Karpas-422 (cell line): ENCODE results near the gene ORC6. TPM values are rescaled to one million over a fixed set of nuclear protein-coding genes. Genes with fewer than 3 reads are reported as not detected.
A peak's percentile ranks its signal among the peaks of the same experiment; 100 is the strongest.

Experiments
- DNase-seq: peaks from one replicate; pipeline ENCODE4 v3.0.0-alpha.2; 2015
- H2AFZ ChIP-seq: fragments of 200-600 bp; sonication (generic); 2 replicates; pipeline ENCODE4 v1.6.1; 2014; ENCODE audit warnings: antibody characterized with exemption, low read length, mixed read lengths
- H3K27ac ChIP-seq: fragments of 200-600 bp; sonication (generic); 2 replicates; pipeline ENCODE4 v1.5.1; 2014; ENCODE audit warnings: mild to moderate bottlenecking, low read length, moderate library complexity
- H3K27me3 ChIP-seq: fragments of 200-600 bp; sonication (generic); 2 replicates; pipeline ENCODE4 v1.6.1; 2014; ENCODE audit warnings: low read length, mixed read lengths
- H3K36me3 ChIP-seq: fragments of 200-600 bp; sonication (generic); 2 replicates; pipeline ENCODE4 v1.6.1; 2014; ENCODE audit warnings: low read length, mixed read lengths; ENCODE audit not compliant: insufficient read depth
- H3K4me1 ChIP-seq: fragments of 200-600 bp; sonication (generic); 2 replicates; pipeline ENCODE4 v1.6.1; 2014; ENCODE audit warnings: mild to moderate bottlenecking, low read length, mixed read lengths
- H3K4me2 ChIP-seq: fragments of 200-600 bp; sonication (generic); 2 replicates; pipeline ENCODE4 v1.6.1; 2014; ENCODE audit warnings: low read length, low read depth, mild to moderate bottlenecking; ENCODE audit not compliant: poor library complexity, severe bottlenecking
- H3K4me3 ChIP-seq: fragments of 200-600 bp; sonication (generic); 2 replicates; pipeline ENCODE4 v1.5.1; 2014; ENCODE audit warnings: mild to moderate bottlenecking, antibody characterized with exemption, low read length, mixed read lengths
- H3K79me2 ChIP-seq: fragments of 200-600 bp; sonication (generic); 2 replicates; pipeline ENCODE4 v1.6.1; 2014; ENCODE audit warnings: mild to moderate bottlenecking, low read length, mixed read lengths
- H3K9ac ChIP-seq: fragments of 200-600 bp; sonication (generic); 2 replicates; pipeline ENCODE4 v1.6.0; 2014; ENCODE audit warnings: low read length
- H3K9me2 ChIP-seq: fragments of 200-600 bp; sonication (generic), shearing (Covaris generic); replicated peaks from 2 replicates; pipeline ENCODE4 v1.6.0; 2014; ENCODE audit warnings: mild to moderate bottlenecking, low read length, moderate library complexity; ENCODE audit not compliant: insufficient read depth
- H3K9me3 ChIP-seq: fragments of 300-700, 200-600 bp; sonication (generic); 2 replicates; pipeline ENCODE4 v1.6.1; 2014; ENCODE audit warnings: low read length, mixed read lengths
- H4K20me1 ChIP-seq: fragments of 200-600 bp; sonication (generic); 2 replicates; pipeline ENCODE4 v1.6.1; 2014; ENCODE audit warnings: mild to moderate bottlenecking, antibody characterized with exemption, low read length, low read depth; ENCODE audit not compliant: insufficient read depth
- total RNA-seq: library from RNA; depleted of rRNA; stranded (reverse); fragments of >200 nt; shearing (Covaris generic); gene quantifications from 2 replicates; pipeline ENCODE4 v1.2.3, GENCODE V29; 2014; ENCODE audit warnings: low replicate concordance

The ORC6 gene
- total RNA-seq, 1 experiment from 2014 or later, result 38.0 TPM

DNA sequence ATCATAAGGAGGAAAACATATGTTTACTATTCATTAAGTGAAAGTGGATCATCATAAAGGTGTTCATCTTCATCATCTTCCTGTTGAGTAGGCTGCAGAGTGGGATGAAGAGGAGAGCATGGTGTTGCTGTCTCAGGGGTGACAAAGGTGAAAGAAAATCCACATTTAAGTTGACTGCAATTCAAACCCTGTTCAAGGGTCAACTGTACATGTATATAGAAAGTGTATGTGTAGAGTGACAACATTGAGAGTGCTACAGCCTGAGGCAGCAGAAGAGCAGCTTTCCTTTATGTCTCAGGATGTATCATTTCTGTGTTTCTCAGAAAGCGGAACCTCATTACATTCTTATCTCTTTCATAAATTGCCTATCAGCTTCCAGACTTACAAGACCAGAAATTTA is 17.2 kb downstream of the ORC6 start:
- H3K79me2 ChIP-seq, result no peaks in the 10 kb centered on the region
- no peaks in the 10 kb centered on the region for H3K9me2 ChIP-seq
- no peak overlapping the region for H2AFZ ChIP-seq
- H3K9ac ChIP-seq, result no peak overlapping the region
- no peak overlapping the region for H3K4me2 ChIP-seq
- no peak overlapping the region for H3K27ac ChIP-seq
- H3K4me3 ChIP-seq, result no peak overlapping the region
- H4K20me1 ChIP-seq, result no peaks in the 10 kb centered on the region
- no peaks in the 10 kb centered on the region for H3K36me3 ChIP-seq
- no peaks in the 10 kb centered on the region for H3K27me3 ChIP-seq
- no peaks in the 10 kb centered on the region for H3K9me3 ChIP-seq
- no peak for DNase-seq
- peaks cover 12% of the 10 kb centered on the region for H3K4me1 ChIP-seq

DNA sequence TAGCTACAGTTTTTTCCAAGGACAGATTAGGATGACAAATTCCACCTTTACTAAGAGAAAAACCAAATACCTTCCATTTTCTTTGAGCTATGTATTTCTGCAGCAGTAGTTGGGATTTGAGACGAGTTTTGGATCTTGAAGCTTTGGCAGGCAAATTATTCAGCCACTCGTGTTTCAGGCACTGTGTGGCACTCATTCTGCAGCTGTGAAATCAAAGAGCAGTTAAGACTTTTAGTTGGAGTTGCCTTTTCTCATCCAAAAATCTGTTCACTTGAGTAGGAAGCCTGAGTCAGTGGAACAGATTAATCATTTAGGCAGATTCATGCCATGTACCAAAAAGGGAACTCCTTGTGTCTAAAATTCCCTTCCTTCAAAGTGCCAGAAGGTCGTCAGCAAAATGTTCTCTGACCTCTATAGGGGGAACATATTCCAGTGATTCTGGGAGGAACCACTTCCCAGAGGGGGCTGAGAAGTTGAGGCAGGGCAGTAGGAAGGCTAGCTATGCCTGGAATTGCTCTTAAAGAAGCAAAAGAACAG is 20.1 kb downstream of the ORC6 start:
- Histone ChIP-seq H3K9me3 (no peaks in the 10 kb centered on the region), H3K9me2 (no peaks in the 10 kb centered on the region), H3K79me2 (no peaks in the 10 kb centered on the region), H2AFZ (no peak overlapping the region), H3K27ac (no peak overlapping the region), H4K20me1 (no peaks in the 10 kb centered on the region), H3K9ac (no peak overlapping the region), H3K27me3 (no peaks in the 10 kb centered on the region), H3K4me1 (peaks cover 32% of the 10 kb centered on the region), H3K36me3 (no peaks in the 10 kb centered on the region), H3K4me2 (no peak overlapping the region), H3K4me3 (no peak overlapping the region)
- no peak for DNase-seq

DNA sequence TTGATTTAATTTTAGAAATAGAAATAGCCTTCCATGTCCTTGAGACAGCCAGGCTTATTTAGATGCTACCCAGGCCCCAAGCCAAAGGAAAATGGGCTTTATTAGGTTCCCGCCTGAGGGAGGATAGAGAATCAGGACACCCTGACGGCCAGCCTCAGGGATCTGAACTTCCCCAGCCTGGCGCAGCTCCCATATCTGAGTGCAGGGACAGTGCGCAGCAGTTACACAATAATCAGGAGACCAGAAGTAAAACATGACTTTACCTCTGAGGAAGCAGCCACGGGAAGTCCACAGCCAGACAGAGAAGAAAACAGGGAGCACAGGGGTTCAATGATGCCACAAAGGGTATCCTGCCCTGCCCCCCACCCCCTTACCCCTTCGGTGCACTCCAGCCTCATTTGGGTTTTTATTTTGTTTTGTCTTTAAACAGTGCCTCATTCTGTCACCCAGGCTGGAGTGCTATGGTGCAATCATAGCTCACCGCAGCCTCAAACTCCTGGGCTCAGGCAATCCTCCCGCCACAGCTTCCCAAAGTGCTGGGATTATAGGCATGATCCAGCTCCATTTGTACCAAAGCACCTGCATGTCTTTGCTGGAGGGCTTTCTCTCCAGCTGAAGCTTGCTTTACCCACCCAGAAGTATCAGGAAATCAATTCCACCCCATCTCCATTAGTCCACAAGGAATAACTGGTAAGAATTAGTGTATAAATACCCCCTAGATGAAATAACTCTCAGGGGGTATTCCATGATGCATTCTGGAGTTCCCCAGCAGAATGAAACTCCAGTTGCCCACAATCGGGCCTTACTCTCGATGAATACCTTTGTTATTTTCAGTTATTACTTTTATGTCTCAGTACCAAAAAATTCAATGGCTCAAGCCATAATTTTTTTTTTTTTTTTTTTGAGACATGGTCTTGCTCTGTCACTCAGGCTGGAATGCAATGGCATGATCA is 21.9 kb downstream of the ORC6 start:
- Histone ChIP-seq H3K9ac (no peak overlapping the region), H3K27ac (no peak overlapping the region), H3K4me2 (no peak overlapping the region)

DNA sequence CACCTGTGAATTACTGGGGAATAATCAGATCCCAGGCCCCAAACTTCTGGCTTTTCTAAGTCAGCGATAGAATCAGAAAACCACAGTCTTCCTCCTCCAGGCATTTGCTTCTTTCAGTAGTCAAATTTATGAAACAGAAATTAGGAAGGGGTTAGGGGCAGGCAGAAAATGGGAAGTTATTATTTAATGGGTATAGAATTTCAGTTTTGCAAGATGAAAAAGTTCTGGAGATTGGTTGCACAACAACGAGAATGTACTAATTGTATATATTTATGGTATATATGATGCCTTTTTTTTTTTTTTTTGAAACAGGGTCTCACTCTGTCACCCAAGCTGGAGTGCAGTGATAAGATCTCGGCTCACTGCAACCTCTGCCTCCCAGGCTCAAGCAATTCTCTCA is 23.5 kb downstream of the ORC6 start:
- Histone ChIP-seq H2AFZ (peak overlapping the region; percentile 0), H3K9me3 (no peaks in the 10 kb centered on the region), H4K20me1 (no peaks in the 10 kb centered on the region), H3K4me3 (peak overlapping the region; percentile 3; the same call in 1 of the 2 replicates), H3K79me2 (no peaks in the 10 kb centered on the region), H3K36me3 (no peaks in the 10 kb centered on the region), H3K9ac (peak overlapping the region; percentile 45), H3K9me2 (no peaks in the 10 kb centered on the region), H3K4me2 (peak overlapping the region; percentile 46), H3K27me3 (no peaks in the 10 kb centered on the region), H3K4me1 (peaks cover 24% of the 10 kb centered on the region), H3K27ac (peak overlapping the region; percentile 49)
- peak; percentile 74 for DNase-seq

More for the DNA sequence above, 21.9 kb downstream of the ORC6 start:
- Histone ChIP-seq H3K9me3 (no peaks in the 10 kb centered on the region), H4K20me1 (no peaks in the 10 kb centered on the region), H3K9me2 (no peaks in the 10 kb centered on the region), H3K79me2 (no peaks in the 10 kb centered on the region), H3K36me3 (no peaks in the 10 kb centered on the region), H3K4me1 (peaks cover 32% of the 10 kb centered on the region), H2AFZ (no peak overlapping the region), H3K4me3 (no peak overlapping the region), H3K27me3 (no peaks in the 10 kb centered on the region)
- DNase-seq, result no peak

DNA sequence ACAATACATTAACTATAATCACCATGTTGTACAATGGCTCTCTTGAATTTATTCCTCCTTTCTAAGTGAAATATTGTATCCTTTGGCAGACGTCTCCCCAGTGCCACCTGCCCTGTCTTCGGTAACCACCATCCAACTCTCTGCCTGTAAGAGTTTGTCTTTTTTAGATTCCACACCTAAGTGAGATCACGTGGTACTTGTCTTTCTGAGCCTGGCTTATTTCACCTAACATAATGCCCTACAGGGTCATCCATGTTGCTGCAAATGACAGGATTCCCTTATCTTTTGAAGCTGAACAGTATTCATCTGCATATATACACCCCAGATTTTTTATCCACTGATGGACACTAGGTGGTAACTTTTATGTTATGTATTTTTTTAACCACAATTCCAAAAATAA is 24.2 kb downstream of the ORC6 start:
- 0 out of 2 replicates have a peak overlapping the region, but pooled peaks have one; percentile 3 for H3K4me3 ChIP-seq
- peak overlapping the region; percentile 45; the same call in 1 of the 2 replicates for H3K9ac ChIP-seq
- DNase-seq, result no peak
- no peaks in the 10 kb centered on the region for H3K27me3 ChIP-seq
- no peaks in the 10 kb centered on the region for H3K9me2 ChIP-seq
- peak overlapping the region; percentile 46 for H3K4me2 ChIP-seq
- peak overlapping the region; percentile 49 for H3K27ac ChIP-seq
- H4K20me1 ChIP-seq, result no peaks in the 10 kb centered on the region
- peak overlapping the region; percentile 0 for H2AFZ ChIP-seq
- no peaks in the 10 kb centered on the region for H3K9me3 ChIP-seq
- H3K4me1 ChIP-seq, result peaks cover 24% of the 10 kb centered on the region
- H3K36me3 ChIP-seq, result no peaks in the 10 kb centered on the region
- H3K79me2 ChIP-seq, result no peaks in the 10 kb centered on the region

DNA sequence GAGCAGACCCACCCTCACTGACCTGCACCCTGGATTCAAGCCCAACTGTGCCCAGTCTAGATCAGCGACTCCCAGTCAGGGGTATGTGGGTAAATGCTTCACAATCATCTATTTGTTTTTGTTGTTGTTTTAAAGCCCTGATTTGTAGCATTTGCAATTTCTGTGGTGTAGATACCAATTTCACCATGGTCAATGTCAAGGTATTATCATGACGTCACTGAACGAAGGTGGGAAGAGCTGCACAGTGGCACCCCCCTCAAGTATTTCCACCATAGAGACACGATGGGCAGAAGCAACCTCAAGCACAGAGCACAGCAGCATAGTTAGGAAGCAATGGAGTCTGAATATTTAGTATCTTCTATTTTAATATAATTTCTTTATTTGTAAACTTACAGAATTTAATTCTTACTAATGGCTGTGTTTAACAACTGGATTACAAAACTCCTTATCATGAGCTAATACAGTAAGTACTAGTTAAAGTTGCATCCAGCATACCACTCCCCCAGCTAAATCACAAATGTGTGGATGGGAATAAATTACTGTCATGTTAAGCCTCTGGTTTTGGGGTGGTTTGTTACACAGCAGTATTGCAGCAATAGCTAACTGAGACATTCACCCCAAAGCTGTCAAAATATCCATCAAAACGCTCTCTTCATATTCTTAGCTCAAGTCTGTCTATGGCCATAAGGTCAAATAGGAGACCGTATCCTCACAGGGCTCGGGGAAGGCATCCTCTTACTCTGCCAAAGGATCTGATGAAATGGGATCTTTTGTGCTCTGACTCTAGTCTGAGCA is 25.5 kb downstream of the ORC6 start:
- H3K9me3 ChIP-seq, result no peaks in the 10 kb centered on the region

DNA sequence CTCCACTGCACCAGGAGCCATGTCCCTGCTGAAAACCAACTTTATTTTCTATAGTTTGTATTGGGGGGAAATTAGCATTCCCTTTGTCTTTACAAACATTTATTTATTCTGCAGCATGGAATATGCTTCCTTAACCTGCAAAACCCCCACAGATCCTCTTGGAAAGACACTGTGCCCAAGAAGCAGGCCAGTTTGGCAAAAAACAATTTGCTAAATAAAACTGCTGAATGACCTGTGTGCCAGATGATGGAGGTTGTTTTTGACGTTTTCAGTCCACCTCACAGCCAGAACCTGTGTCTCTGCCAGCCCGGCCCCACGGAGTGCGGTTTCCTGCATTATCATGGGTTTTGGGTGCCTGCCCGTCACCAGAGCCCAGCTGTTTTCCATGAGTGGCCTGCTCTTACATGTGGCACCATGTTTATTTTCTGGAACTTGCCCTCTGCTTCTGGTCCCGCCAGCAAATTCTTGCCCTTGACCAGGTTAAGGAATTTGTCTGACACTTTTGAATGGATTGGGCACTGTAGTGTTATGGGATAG is 26.4 kb downstream of the ORC6 start:
- H3K79me2 ChIP-seq, result no peaks in the 10 kb centered on the region
- no peaks in the 10 kb centered on the region for H3K9me2 ChIP-seq
- no peaks in the 10 kb centered on the region for H4K20me1 ChIP-seq
- H3K36me3 ChIP-seq, result no peaks in the 10 kb centered on the region
- no peaks in the 10 kb centered on the region for H3K27me3 ChIP-seq
- H3K4me2 ChIP-seq, result no peak overlapping the region
- H3K27ac ChIP-seq, result no peak overlapping the region
- H3K4me1 ChIP-seq, result peaks cover 20% of the 10 kb centered on the region
- DNase-seq, result no peak
- no peaks in the 10 kb centered on the region for H3K9me3 ChIP-seq
- H3K4me3 ChIP-seq, result no peak overlapping the region
- H3K9ac ChIP-seq, result no peak overlapping the region
- H2AFZ ChIP-seq, result no peak overlapping the region

More for the DNA sequence above, 25.5 kb downstream of the ORC6 start:
- Histone ChIP-seq H3K4me3 (no peak overlapping the region), H3K4me1 (peaks cover 20% of the 10 kb centered on the region), H3K9ac (no peak overlapping the region), H3K27ac (no peak overlapping the region), H4K20me1 (no peaks in the 10 kb centered on the region), H3K27me3 (no peaks in the 10 kb centered on the region), H3K79me2 (no peaks in the 10 kb centered on the region), H3K36me3 (no peaks in the 10 kb centered on the region), H3K4me2 (no peak overlapping the region), H2AFZ (no peak overlapping the region), H3K9me2 (no peaks in the 10 kb centered on the region)
- no peak for DNase-seq
